Placental epithelial cell (primary cell): ENCODE data around the gene HECTD2. TPM values are rescaled to one million over a fixed set of nuclear protein-coding genes. Genes with fewer than 3 reads are reported as not detected.

Source experiments
- small RNA-seq: library from RNA; depleted of rRNA; stranded (forward); fragments of <200 nt; gene quantifications from one replicate; pipeline ENCODE3, GENCODE V24; 2012
- total RNA-seq: library from RNA; depleted of rRNA; stranded (reverse); fragments of >200 nt; gene quantifications from 2 replicates; pipeline ENCODE4 v1.2.3, GENCODE V29; 2012

The HECTD2 gene
- total RNA-seq, result 5.1 and 7.5 TPM in 2 replicates

GRCh38 chr10:91409869-91410637 lies at the start of gene HECTD2:
HECTD2 (plus strand) TSS chr10:91410344; CDS start chr10:91410439, 95 bp downstream.

Small RNA genes within 50 kb of the gene (small RNA-seq; reads per million reads assigned to genes)
- not detected for gene AL161798.1
- gene RPS27P1, result not detected

Other genes with a start within 250 kb of the HECTD2 start
- 7.7 and 9.8 TPM in 2 replicates for gene PCGF5, start 189.7 kb upstream of the HECTD2 start, total RNA-seq
- 1.1 and 2.0 TPM in 2 replicates for gene PPP1R3C, start 222.7 kb downstream of the HECTD2 start, total RNA-seq